Activated CD4-positive, alpha-beta T cell treated with anti-CD3 and anti-CD28 coated beads, Interleukin-2, amount 50 U/mL, for 48 hours (primary cell): ENCODE results near the gene TBPL1.

Source experiments
- DNase-seq, 2 experiments: peaks; one replicate each; pipeline ENCODE4 v3.0.0-alpha.2; 2020

The TBPL1 gene

GRCh38 chr6:134010974-134011373 lies 58.0 kb downstream of the TBPL1 start:
- no peak for DNase-seq

GRCh38 chr6:134014588-134015137 lies 61.6 kb downstream of the TBPL1 start:
- no peak for DNase-seq

- DNase-seq, result no peak
Measured at GRCh38 chr6:134015719-134016557, 62.9 kb downstream of the TBPL1 start.

- no peak for DNase-seq
Measured at GRCh38 chr6:134016558-134016814, 63.5 kb downstream of the TBPL1 start.

GRCh38 chr6:134020071-134020470 lies 67.0 kb downstream of the TBPL1 start:
- DNase-seq, result no peak

- no peak for DNase-seq
Measured at GRCh38 chr6:134020543-134020942, 67.5 kb downstream of the TBPL1 start.

- no peak for DNase-seq
Measured at GRCh38 chr6:134020968-134021367, 67.9 kb downstream of the TBPL1 start.

- DNase-seq, result no peak
Measured at GRCh38 chr6:134021396-134022122, 68.5 kb downstream of the TBPL1 start.

- no peak for DNase-seq
Measured at GRCh38 chr6:134022650-134023049, 69.6 kb downstream of the TBPL1 start.

GRCh38 chr6:134026597-134026996 lies 73.6 kb downstream of the TBPL1 start:
- DNase-seq, result no peak

- no peak for DNase-seq
Measured at GRCh38 chr6:134028438-134028837, 75.4 kb downstream of the TBPL1 start.

GRCh38 chr6:134029495-134030455 lies 76.8 kb downstream of the TBPL1 start:
- DNase-seq, result no peak

- no peak for DNase-seq
Measured at GRCh38 chr6:134031696-134032255, 78.8 kb downstream of the TBPL1 start.

GRCh38 chr6:134034478-134034877 lies 81.5 kb downstream of the TBPL1 start:
- no peak for DNase-seq

GRCh38 chr6:134034961-134035822 lies 82.2 kb downstream of the TBPL1 start:
- DNase-seq, result no peak

GRCh38 chr6:134035823-134036296 lies 82.8 kb downstream of the TBPL1 start:
- DNase-seq, result no peak

- DNase-seq, result no peak
Measured at GRCh38 chr6:134039116-134039515, 86.1 kb downstream of the TBPL1 start.
